HUDEP-2 (cell line): ENCODE results near the gene HINT1.

Experiments used
- DNase-seq, 76 experiments: peaks; one replicate each; lab custom pipeline; 2025; ENCODE audit not compliant: unreplicated experiment in 76 of 76; lab: John Stamatoyannopoulos, UW

Gene HINT1

DNA sequence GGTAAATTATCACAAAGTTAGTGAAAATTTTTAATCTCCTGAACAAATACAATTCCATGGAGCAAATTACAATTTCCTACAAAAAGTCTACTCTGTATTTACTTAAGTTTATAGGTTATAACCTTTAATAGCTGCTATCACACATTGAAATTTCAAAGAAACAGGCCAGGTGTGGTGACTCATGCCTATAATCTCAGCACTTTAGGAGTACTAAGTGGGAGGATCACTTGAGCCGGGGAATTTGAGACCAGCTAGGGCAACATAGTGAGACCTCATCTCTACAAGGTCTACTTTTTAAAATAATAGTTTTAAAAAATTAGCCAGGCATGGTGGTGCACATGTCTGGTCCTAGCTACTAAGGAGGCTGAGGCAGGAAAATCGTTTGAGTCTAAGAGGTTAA, 50.3 kb downstream of the HINT1 start:
- no peak for DNase-seq

DNA sequence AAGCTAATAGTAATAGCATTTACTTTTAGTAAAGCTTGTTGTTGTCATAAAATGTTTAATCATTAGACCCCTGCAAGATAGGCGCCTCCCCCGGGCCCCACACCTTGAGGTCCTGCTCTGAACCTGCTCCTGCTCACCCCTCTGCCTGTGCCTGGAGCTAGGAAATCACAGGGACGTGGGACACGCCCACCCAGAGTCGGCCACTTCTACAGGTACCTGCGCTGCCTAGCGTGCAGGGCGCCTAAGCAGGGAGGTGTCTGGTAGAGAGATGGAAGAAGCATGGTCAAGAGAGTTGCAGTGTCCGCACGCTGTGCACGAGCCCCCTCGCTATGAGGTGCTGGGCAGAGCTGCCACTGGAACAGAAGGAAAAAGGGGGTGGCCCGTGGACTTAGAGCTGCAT, 52.6 kb downstream of the HINT1 start:
- no peak for DNase-seq

DNA sequence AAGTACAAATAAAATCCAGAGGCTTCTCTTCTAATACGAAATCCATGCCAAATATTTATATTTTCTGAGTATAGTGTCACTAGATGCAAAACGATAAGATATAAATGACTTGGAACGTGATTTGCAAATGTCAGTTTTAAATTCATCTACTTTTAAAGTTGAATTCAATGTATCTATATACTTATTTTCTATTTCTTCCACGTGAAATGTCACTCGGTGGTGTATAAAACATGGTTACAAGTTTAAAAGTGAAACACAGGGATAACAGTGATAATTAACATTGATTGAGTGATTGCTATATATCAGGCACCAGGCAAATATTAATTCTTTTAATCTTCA, 54.8 kb downstream of the HINT1 start:
- no peak for DNase-seq

DNA sequence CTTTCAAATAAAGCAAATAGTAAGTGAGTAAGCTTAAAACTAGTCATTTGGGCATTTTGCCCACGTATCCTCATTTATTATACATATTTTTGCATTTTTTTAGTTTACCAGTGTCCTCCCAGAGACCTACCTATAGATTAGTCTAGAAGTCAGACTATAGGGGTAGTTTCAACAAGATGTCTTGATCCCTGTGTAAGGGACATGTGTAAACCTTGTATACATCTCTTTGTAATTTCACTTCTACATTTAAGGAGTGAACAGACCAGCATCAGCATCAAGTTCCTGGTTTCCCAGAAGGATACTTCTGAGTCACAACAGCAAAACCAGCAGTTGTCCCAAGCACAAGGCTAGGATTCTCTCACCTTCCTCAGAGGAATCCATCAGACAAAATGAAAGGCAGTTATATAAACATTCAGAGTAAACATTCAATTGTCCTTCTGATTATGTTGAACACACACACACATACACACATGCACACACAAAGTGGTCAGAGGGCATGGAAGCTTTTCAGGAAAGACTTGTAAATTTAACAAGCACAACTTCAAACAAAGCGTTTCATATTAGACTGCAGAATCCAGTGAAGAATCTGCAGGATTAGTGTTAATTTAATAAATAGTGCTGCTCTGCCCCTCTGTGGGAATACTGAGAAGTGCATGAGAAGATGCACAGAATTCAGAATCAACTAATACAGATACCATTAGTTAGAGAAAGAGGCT, 55.4 kb downstream of the HINT1 start:
- peak in 24 of 76 experiments; percentile 0 to 42 (median 14) for DNase-seq
